Stimulated activated CD4-positive, alpha-beta T cell treated with anti-CD3 and anti-CD28 coated beads, Interleukin-1b, Interleukin-23, amount 100 ng/mL, for 1 hour (primary cell): ENCODE results near the gene PCED1A.

Source experiments
- DNase-seq, 2 donors: peaks; one replicate each; pipeline ENCODE4 v3.0.0-alpha.2; 2020; ENCODE audit warnings: low read depth in 2 of 2

PCED1A gene

GRCh38 chr20:2840138-2840966, at the start of gene PCED1A, which contains the start of gene VPS16:
TSS of gene PCED1A (minus strand) at chr20:2840655. CDS start at chr20:2839912, 743 bp downstream.
TSS of gene VPS16 (plus strand) at chr20:2840745. CDS start at chr20:2840775, 30 bp downstream.
- peak; percentile 56 to 74 for DNase-seq

- DNase-seq: no peak
Measured at GRCh38 chr20:2889797-2890196, 49.3 kb upstream of the PCED1A start.

GRCh38 chr20:2889209-2889608, 48.8 kb upstream of the PCED1A start:
- no peak for DNase-seq

- no peak for DNase-seq
Measured at GRCh38 chr20:2888224-2888955, 47.9 kb upstream of the PCED1A start.

GRCh38 chr20:2887715-2888114, 47.3 kb upstream of the PCED1A start:
- no peak for DNase-seq

- DNase-seq: no peak
Measured at GRCh38 chr20:2883726-2884637, 43.5 kb upstream of the PCED1A start.

GRCh38 chr20:2880650-2881049, 40.2 kb upstream of the PCED1A start:
- DNase-seq: no peak

- DNase-seq: no peak
Measured at GRCh38 chr20:2879146-2879545, 38.7 kb upstream of the PCED1A start.

- no peak for DNase-seq
Measured at GRCh38 chr20:2878515-2878914, 38.1 kb upstream of the PCED1A start.

GRCh38 chr20:2875690-2876203, 35.3 kb upstream of the PCED1A start:
- DNase-seq: no peak

- DNase-seq: no peak
Measured at GRCh38 chr20:2874456-2874855, 34.0 kb upstream of the PCED1A start.

GRCh38 chr20:2873747-2874041, 33.2 kb upstream of the PCED1A start:
- peak in 1 of 2 donors; percentile 11 for DNase-seq

GRCh38 chr20:2873010-2873746, 32.7 kb upstream of the PCED1A start, which contains the start of gene PTPRA:
TSS of gene PTPRA (plus strand) at chr20:2873481. CDS start at chr20:2964278, 90,797 bp downstream.
- DNase-seq: peak; percentile 72 to 83

- peak; percentile 40 to 52 for DNase-seq
Measured at GRCh38 chr20:2872459-2873009, 32.1 kb upstream of the PCED1A start.

GRCh38 chr20:2871661-2872458, 31.4 kb upstream of the PCED1A start:
- no peak for DNase-seq

- DNase-seq: no peak
Measured at GRCh38 chr20:2871111-2871465, 30.6 kb upstream of the PCED1A start.

- no peak for DNase-seq
Measured at GRCh38 chr20:2869381-2869780, 28.9 kb upstream of the PCED1A start.

GRCh38 chr20:2867081-2867864, 26.8 kb upstream of the PCED1A start:
- DNase-seq: no peak

- DNase-seq: no peak
Measured at GRCh38 chr20:2866236-2866635, 25.8 kb upstream of the PCED1A start.
